ENCODE measurements around the gene HAND2.

Gene HAND2

GRCh38 chr4:173503330-173504180 is 26.5 kb downstream of the HAND2 start:
- DNase-seq (ENCODE audit: low read depth, low spot score): no peak

- DNase-seq (ENCODE audit: low read depth, low spot score): no peak
Observed at GRCh38 chr4:173502282-173502681, 27.7 kb downstream of the HAND2 start.

GRCh38 chr4:173501592-173502150 is 28.4 kb downstream of the HAND2 start:
- DNase-seq (ENCODE audit: low read depth, low spot score): no peak

GRCh38 chr4:173500841-173501591 is 29.0 kb downstream of the HAND2 start:
- no peak for DNase-seq (ENCODE audit: low read depth, low spot score)

- DNase-seq (ENCODE audit: low read depth, low spot score): no peak
Observed at GRCh38 chr4:173499658-173500535, 30.1 kb downstream of the HAND2 start.

- DNase-seq (ENCODE audit: low read depth, low spot score): no peak
Observed at GRCh38 chr4:173498771-173499170, 31.3 kb downstream of the HAND2 start.

- no peak for DNase-seq (ENCODE audit: low read depth, low spot score)
Observed at GRCh38 chr4:173498023-173498422, 32.0 kb downstream of the HAND2 start.

- no peak for DNase-seq (ENCODE audit: low read depth, low spot score)
Observed at GRCh38 chr4:173494013-173494970, 35.7 kb downstream of the HAND2 start.

GRCh38 chr4:173493041-173493440 is 37.0 kb downstream of the HAND2 start:
- DNase-seq (ENCODE audit: low read depth, low spot score): no peak

GRCh38 chr4:173492315-173492714 is 37.7 kb downstream of the HAND2 start:
- no peak for DNase-seq (ENCODE audit: low read depth, low spot score)

GRCh38 chr4:173490817-173491528 is 39.1 kb downstream of the HAND2 start:
- DNase-seq (ENCODE audit: low read depth, low spot score): no peak

- DNase-seq (ENCODE audit: low read depth, low spot score): no peak
Observed at GRCh38 chr4:173490256-173490655, 39.8 kb downstream of the HAND2 start.

GRCh38 chr4:173489514-173489913 is 40.5 kb downstream of the HAND2 start:
- no peak for DNase-seq (ENCODE audit: low read depth, low spot score)

- no peak for DNase-seq (ENCODE audit: low read depth, low spot score)
Observed at GRCh38 chr4:173488656-173489055, 41.4 kb downstream of the HAND2 start.

GRCh38 chr4:173488074-173488473 is 42.0 kb downstream of the HAND2 start:
- no peak for DNase-seq (ENCODE audit: low read depth, low spot score)

- DNase-seq (ENCODE audit: low read depth, low spot score): no peak
Observed at GRCh38 chr4:173486714-173487392, 43.2 kb downstream of the HAND2 start.

- no peak for DNase-seq (ENCODE audit: low read depth, low spot score)
Observed at GRCh38 chr4:173485164-173485563, 44.9 kb downstream of the HAND2 start.

- DNase-seq (ENCODE audit: low read depth, low spot score): no peak
Observed at GRCh38 chr4:173482330-173482931, 47.6 kb downstream of the HAND2 start.

- no peak for DNase-seq (ENCODE audit: low read depth, low spot score)
Observed at GRCh38 chr4:173478913-173479283, 51.1 kb downstream of the HAND2 start.
